Stimulated activated CD8-positive, alpha-beta memory T cell treated with anti-CD3 and anti-CD28 coated beads, Interleukin-12 subunit alpha, Interleukin-12 subunit beta, amount 100 ng/mL, for 24 hours (primary cell): ENCODE data around the gene ART1.

Source experiments
- DNase-seq: peaks from one replicate; pipeline ENCODE4 v3.0.0-alpha.2; 2020; ENCODE audit errors: extremely low read depth

Gene ART1

DNA sequence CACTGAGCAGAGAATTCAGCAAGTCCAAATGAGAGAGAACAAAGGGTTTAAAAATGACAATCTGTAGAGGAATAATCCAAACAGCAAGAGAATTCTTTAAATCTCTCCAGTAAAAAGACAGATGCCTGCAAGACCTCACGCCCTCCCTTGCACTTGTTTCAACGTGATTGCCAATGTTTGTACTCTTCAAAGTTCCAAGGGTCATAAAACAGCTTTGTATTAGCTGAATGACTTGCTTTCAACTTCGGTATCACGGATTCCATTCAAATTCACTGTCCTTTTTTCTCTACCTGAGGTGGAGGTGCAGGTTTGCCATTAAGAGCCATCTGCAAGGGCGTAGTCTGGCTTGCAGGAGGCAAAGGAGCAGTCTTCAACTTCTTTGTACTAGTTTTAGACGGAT is 67.3 kb downstream of the ART1 start:
- no peak for DNase-seq
